HG03196 (cell line): ENCODE data around the gene PALM.
"Not testable (repeated sequence)": the region's sequence is repeated elsewhere in the genome, so short reads cannot be mapped to it uniquely, and the experiment has no call there.

Source experiments
- ATAC-seq: cut with Tn5 transposase; IDR thresholded peaks from one replicate; pipeline ENCODE4 v1.9.1; 2021; ENCODE audit not compliant: unreplicated experiment

PALM gene

GRCh38 chr19:703651-704446, 4.9 kb upstream of the PALM start:
- ATAC-seq = no peak

GRCh38 chr19:704447-704741, 4.3 kb upstream of the PALM start:
- ATAC-seq = no peak

GRCh38 chr19:709196-709964, 645 bp downstream of the PALM start:
- no peak for ATAC-seq

- ATAC-seq = no peak
These were observed 1.3 kb downstream of the PALM start for GRCh38 chr19:709965-710571.

GRCh38 chr19:710767-711166, 2.0 kb downstream of the PALM start:
- no peak for ATAC-seq

GRCh38 chr19:711254-711653, 2.5 kb downstream of the PALM start:
- ATAC-seq = no peak

GRCh38 chr19:715347-715746, 6.6 kb downstream of the PALM start:
- ATAC-seq = no peak

- ATAC-seq = no peak
These were observed 9.7 kb downstream of the PALM start for GRCh38 chr19:718251-718951.

GRCh38 chr19:718991-719512, 10.3 kb downstream of the PALM start:
- ATAC-seq = no peak

- no peak for ATAC-seq
These were observed 11.1 kb downstream of the PALM start for GRCh38 chr19:719636-720344.

GRCh38 chr19:720345-721160, 11.8 kb downstream of the PALM start:
- no peak for ATAC-seq

GRCh38 chr19:722553-723101, 13.9 kb downstream of the PALM start:
- no peak for ATAC-seq

- ATAC-seq = no peak
These were observed 14.5 kb downstream of the PALM start for GRCh38 chr19:723247-723646.

- ATAC-seq = no peak
These were observed 15.0 kb downstream of the PALM start for GRCh38 chr19:723714-724113.

- no peak for ATAC-seq
These were observed 16.8 kb downstream of the PALM start for GRCh38 chr19:725461-726089.

- no peak for ATAC-seq
These were observed 18.5 kb downstream of the PALM start for GRCh38 chr19:726993-727956.

- ATAC-seq = no peak
These were observed 19.3 kb downstream of the PALM start for GRCh38 chr19:728011-728410.

- not testable (repeated sequence) for ATAC-seq
These were observed 20.8 kb downstream of the PALM start for GRCh38 chr19:729564-729963.
